H1 (cell line): ENCODE results near the gene RASSF4. TPM values are rescaled to one million over a fixed set of nuclear protein-coding genes. Genes with fewer than 3 reads are reported as not detected.

Experiments used
- GTF2F1 ChIP-seq: IDR thresholded peaks from 2 replicates; pipeline ENCODE4 v1.6.1; 2012; ENCODE audit warnings: low read depth, low read length, improper control_type of control experiment, borderline replicate concordance
- TAF7 ChIP-seq: optimal IDR thresholded peaks from 2 replicates; pipeline ENCODE3; 2011; ENCODE audit warnings: low read depth, mild to moderate bottlenecking, inconsistent platforms, low read length, moderate library complexity, borderline replicate concordance
- polyA plus RNA-seq, 7 experiments: library from polyadenylated mRNA; depleted of rRNA in 3 of 7; stranded (reverse) in 5 of 7; unstranded in 2 of 7; fragments of >200 nt in 5 of 7; fragments of 200-250 nt in 2 of 7; gene quantifications; 1 replicate in 5 of 7; 2 replicates in 1 of 7; 4 replicates in 1 of 7; pipeline versions ENCODE4 v1.2.1 to v1.2.3, GENCODE V29; 2011 to 2013; ENCODE audit warnings: missing spikeins in 2 of 7, mixed read lengths in 2 of 7
- total RNA-seq: library from RNA; stranded (reverse); fragmentation: NEBNext Ultra II Directional; extraction: Animal tissue kit (Norgen Biotek cat#: 25700); gene quantifications from 2 replicates; pipeline ENCODE4 v1.2.1, GENCODE V29; 2021
- TF ChIP-seq, protein P1 (sequence below): fragments of 300-600 bp; sonication (generic); IDR thresholded peaks from 2 replicates; pipeline ENCODE4 v1.7.1; 2012; ENCODE audit warnings: low read length, moderate library complexity, mild to moderate bottlenecking, inconsistent platforms; ENCODE audit not compliant: insufficient replicate concordance

The RASSF4 gene
- total and polyA plus RNA-seq, 2 of the 8 experiments (the other 6 are each of a cell fraction or from before 2014, with no cell fraction given) = 14.3 to 14.5 TPM

DNA sequence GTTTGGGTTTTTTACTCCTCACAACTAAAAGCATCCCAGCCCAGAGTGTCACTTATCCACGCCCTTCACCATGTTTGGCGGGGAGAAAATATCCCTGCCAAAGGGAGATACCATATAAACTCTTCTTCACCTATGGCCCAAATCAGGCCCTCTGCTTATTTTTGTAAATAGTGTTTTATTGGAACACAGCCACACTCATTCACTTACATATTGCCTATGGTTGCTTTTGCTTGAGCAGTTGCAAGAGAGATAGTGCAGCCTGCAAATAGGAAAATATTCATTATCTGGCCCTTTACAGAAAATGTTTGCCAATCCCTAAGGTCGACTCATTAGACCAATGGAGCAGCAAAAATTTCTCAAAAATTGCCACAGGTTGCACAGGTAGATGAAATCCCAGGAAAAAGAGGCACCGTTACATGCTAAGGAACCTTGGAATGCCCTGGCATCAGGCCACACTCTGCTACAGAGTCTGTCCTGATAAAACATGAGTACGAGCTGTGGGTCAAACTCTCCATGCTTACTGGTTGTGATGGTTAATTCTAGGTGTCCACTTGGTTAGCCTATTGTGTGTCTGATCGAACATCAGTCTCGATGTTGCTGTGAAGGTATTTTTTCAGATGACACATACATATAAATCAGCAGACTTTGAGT is 7.9 kb upstream of the RASSF4 start (continued):
- TF ChIP-seq TAF7 (no peak), GTF2F1 (no peak)
- TF ChIP-seq, protein P1, sequence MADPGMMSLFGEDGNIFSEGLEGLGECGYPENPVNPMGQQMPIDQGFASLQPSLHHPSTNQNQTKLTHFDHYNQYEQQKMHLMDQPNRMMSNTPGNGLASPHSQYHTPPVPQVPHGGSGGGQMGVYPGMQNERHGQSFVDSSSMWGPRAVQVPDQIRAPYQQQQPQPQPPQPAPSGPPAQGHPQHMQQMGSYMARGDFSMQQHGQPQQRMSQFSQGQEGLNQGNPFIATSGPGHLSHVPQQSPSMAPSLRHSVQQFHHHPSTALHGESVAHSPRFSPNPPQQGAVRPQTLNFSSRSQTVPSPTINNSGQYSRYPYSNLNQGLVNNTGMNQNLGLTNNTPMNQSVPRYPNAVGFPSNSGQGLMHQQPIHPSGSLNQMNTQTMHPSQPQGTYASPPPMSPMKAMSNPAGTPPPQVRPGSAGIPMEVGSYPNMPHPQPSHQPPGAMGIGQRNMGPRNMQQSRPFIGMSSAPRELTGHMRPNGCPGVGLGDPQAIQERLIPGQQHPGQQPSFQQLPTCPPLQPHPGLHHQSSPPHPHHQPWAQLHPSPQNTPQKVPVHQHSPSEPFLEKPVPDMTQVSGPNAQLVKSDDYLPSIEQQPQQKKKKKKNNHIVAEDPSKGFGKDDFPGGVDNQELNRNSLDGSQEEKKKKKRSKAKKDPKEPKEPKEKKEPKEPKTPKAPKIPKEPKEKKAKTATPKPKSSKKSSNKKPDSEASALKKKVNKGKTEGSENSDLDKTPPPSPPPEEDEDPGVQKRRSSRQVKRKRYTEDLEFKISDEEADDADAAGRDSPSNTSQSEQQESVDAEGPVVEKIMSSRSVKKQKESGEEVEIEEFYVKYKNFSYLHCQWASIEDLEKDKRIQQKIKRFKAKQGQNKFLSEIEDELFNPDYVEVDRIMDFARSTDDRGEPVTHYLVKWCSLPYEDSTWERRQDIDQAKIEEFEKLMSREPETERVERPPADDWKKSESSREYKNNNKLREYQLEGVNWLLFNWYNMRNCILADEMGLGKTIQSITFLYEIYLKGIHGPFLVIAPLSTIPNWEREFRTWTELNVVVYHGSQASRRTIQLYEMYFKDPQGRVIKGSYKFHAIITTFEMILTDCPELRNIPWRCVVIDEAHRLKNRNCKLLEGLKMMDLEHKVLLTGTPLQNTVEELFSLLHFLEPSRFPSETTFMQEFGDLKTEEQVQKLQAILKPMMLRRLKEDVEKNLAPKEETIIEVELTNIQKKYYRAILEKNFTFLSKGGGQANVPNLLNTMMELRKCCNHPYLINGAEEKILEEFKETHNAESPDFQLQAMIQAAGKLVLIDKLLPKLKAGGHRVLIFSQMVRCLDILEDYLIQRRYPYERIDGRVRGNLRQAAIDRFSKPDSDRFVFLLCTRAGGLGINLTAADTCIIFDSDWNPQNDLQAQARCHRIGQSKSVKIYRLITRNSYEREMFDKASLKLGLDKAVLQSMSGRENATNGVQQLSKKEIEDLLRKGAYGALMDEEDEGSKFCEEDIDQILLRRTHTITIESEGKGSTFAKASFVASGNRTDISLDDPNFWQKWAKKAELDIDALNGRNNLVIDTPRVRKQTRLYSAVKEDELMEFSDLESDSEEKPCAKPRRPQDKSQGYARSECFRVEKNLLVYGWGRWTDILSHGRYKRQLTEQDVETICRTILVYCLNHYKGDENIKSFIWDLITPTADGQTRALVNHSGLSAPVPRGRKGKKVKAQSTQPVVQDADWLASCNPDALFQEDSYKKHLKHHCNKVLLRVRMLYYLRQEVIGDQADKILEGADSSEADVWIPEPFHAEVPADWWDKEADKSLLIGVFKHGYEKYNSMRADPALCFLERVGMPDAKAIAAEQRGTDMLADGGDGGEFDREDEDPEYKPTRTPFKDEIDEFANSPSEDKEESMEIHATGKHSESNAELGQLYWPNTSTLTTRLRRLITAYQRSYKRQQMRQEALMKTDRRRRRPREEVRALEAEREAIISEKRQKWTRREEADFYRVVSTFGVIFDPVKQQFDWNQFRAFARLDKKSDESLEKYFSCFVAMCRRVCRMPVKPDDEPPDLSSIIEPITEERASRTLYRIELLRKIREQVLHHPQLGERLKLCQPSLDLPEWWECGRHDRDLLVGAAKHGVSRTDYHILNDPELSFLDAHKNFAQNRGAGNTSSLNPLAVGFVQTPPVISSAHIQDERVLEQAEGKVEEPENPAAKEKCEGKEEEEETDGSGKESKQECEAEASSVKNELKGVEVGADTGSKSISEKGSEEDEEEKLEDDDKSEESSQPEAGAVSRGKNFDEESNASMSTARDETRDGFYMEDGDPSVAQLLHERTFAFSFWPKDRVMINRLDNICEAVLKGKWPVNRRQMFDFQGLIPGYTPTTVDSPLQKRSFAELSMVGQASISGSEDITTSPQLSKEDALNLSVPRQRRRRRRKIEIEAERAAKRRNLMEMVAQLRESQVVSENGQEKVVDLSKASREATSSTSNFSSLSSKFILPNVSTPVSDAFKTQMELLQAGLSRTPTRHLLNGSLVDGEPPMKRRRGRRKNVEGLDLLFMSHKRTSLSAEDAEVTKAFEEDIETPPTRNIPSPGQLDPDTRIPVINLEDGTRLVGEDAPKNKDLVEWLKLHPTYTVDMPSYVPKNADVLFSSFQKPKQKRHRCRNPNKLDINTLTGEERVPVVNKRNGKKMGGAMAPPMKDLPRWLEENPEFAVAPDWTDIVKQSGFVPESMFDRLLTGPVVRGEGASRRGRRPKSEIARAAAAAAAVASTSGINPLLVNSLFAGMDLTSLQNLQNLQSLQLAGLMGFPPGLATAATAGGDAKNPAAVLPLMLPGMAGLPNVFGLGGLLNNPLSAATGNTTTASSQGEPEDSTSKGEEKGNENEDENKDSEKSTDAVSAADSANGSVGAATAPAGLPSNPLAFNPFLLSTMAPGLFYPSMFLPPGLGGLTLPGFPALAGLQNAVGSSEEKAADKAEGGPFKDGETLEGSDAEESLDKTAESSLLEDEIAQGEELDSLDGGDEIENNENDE = no peak
